ENCODE data around the gene MINDY4. TPM values are rescaled to one million over a fixed set of nuclear protein-coding genes. Genes with fewer than 3 reads are reported as not detected.

MINDY4 gene
- total and polyA plus RNA-seq, 8 donors, result 1.6 to 22.8 (median 6.4) TPM; not detected in 1

DNA sequence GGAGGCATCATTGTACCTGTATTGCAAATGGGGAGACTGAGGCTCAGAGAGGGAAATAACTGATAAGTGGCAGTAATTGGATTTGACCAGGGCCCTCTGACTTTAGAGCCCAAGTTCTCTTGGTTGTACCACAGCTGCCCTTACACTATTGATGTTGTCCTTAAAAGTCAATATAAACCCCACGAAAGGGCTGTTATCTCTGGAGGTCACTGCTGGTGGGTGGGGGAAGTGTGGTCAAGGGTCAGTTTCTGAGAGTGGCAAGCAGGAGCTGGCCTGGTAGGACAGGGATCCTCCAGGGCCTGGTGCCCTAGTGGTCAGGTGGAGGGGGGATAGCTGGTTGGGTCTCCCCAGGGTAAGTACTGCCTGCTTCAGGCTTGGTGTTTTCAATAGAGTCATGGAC, 96.3 kb downstream of the MINDY4 start:
- no peaks in the 10 kb centered on the region for H3K27me3 ChIP-seq
- intact Hi-C loops (cut with DNase I; ENCODE audit: low total_unique reads), result no loop called here
- WGBS, 5 donors, result 33 to 63% (median 35%) methylated on average over 1 of the region's 1 CpG
- H3K27ac ChIP-seq, result peak overlapping the region in 1 of 5 donors; percentile 9
- H3K9me3 ChIP-seq, result no peaks in the 10 kb centered on the region
- TF ChIP-seq EP300 (IDR thresholded peaks at IDR 0.05) (no peak), POLR2AphosphoS5 (IDR thresholded peaks at IDR 0.05) (no peak), POLR2A (IDR thresholded peaks at IDR 0.05) (no peak)
- TF ChIP-seq, protein P1, sequence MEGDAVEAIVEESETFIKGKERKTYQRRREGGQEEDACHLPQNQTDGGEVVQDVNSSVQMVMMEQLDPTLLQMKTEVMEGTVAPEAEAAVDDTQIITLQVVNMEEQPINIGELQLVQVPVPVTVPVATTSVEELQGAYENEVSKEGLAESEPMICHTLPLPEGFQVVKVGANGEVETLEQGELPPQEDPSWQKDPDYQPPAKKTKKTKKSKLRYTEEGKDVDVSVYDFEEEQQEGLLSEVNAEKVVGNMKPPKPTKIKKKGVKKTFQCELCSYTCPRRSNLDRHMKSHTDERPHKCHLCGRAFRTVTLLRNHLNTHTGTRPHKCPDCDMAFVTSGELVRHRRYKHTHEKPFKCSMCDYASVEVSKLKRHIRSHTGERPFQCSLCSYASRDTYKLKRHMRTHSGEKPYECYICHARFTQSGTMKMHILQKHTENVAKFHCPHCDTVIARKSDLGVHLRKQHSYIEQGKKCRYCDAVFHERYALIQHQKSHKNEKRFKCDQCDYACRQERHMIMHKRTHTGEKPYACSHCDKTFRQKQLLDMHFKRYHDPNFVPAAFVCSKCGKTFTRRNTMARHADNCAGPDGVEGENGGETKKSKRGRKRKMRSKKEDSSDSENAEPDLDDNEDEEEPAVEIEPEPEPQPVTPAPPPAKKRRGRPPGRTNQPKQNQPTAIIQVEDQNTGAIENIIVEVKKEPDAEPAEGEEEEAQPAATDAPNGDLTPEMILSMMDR (IDR thresholded peaks at IDR 0.05), result no peak
- peaks cover 3 to 9% (median 7%) of the 10 kb centered on the region in 4 donors for H3K36me3 ChIP-seq
- peaks cover 0 to 39% (median 19%) of the 10 kb centered on the region in 4 donors for H3K4me1 ChIP-seq
- DNase-seq, result no peak
- H3K4me3 ChIP-seq, result no peak overlapping the region

DNA sequence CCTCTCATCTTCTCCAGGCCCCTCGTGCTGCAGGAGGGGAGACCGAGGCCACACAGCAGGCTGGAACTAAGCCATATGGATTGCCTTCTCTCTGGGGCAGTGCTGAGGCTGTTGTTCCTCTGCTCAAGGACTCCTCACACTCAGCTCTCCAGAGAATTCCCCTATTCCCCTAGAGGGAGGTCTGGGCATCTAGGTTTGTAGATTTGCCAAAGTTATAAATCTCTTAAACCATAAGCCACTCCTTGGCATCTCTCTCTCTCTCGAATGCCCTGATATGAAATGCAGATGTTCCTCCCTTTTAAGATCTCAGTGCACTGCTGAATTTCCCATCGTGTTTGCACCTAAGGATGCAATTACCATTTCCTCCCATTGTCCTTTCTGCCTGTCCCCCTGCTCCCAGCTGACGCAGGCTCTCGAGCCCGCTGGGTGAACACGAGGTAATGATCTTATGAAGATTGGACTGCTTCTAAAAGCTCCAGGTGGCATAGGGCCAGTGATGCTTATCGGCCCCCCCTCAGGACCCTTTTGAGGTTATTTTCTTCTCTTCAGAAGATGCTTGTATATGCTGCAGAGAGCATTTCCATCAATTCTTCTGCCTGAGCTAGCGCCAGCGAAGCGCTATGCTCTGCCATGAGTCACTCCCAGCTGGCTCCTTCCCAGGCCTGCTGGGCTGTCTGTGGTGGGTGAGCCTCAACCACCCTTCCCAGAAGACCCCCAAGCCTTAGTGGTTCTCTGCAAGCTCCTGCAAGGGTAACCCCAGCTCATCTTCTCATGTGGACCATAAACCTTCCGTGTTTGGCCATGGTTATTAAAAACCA, 98.8 kb downstream of the MINDY4 start:
- intact Hi-C loops (cut with DNase I; ENCODE audit: low total_unique reads), result no loop called here
- Histone ChIP-seq H3K27me3 (no peaks in the 10 kb centered on the region), H3K27ac (peak overlapping the region in 1 of 5 donors; percentile 37), H3K4me1 (peaks cover 0 to 19% (median 5%) of the 10 kb centered on the region in 4 donors), H3K9me3 (peaks cover 0 to 7% (median 2%) of the 10 kb centered on the region in 4 donors), H3K4me3 (no peak overlapping the region), H3K36me3 (peaks cover 7 to 34% (median 26%) of the 10 kb centered on the region in 4 donors)
- TF ChIP-seq POLR2AphosphoS5 (IDR thresholded peaks at IDR 0.05), result no peak
- TF ChIP-seq EP300 (IDR thresholded peaks at IDR 0.05), result no peak
- TF ChIP-seq, protein P1 (IDR thresholded peaks at IDR 0.05), result no peak
- TF ChIP-seq POLR2A (IDR thresholded peaks at IDR 0.05), result no peak
- DNase-seq, result peak in 1 of 2 donors; percentile 54
- 69 to 84% (median 77%) methylated on average over 13 of the region's 13 CpGs for WGBS, 5 donors

DNA sequence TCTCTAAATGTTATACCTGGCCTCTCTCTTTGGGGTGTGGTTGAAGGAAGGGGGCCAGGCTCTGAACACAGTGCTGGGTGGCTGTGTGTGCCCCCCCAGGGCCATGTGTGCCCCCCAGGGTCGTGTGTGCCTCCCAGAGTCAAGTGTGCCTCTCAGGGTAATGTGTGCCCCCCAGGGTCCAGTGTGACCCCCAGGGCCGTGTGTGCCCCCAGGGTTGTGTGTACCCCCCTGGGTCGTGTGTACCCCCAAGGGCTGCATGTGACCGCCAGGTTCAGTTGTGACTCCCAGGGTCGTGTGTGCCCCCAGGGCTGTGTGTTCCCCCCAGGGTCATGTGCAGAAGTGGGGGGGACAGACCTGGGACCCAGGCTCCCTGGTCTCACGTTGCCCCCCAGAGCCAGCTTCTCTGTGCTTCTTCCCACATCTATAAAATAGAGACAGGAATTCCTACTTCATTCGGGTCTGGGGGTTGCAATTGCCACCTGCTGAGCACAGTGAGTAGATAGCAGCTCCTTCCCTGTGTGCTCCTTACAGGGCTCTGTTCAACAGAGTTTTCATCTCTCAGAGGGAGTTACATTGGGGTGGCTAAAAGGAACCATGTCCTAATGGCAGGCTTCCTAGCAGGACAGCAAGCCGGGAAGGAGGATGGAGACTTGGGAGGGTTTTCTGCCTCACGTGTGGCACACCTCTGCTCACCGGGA, 99.8 kb downstream of the MINDY4 start:
- Histone ChIP-seq H3K4me1 (peaks cover 0 to 19% (median 5%) of the 10 kb centered on the region in 4 donors), H3K4me3 (no peak overlapping the region), H3K27me3 (no peaks in the 10 kb centered on the region), H3K9me3 (peaks cover 0 to 7% (median 2%) of the 10 kb centered on the region in 4 donors), H3K36me3 (peaks cover 7 to 44% (median 32%) of the 10 kb centered on the region in 4 donors), H3K27ac (peak overlapping the region in 1 of 5 donors; percentile 37)
- 77 to 94% (median 78%) methylated on average over 3 to 10 of the region's 10 CpGs for WGBS, 5 donors
- TF ChIP-seq, protein P1 (IDR thresholded peaks at IDR 0.05), result no peak
- intact Hi-C loops (cut with DNase I; ENCODE audit: low total_unique reads), result no loop called here
- no peak for DNase-seq

DNA sequence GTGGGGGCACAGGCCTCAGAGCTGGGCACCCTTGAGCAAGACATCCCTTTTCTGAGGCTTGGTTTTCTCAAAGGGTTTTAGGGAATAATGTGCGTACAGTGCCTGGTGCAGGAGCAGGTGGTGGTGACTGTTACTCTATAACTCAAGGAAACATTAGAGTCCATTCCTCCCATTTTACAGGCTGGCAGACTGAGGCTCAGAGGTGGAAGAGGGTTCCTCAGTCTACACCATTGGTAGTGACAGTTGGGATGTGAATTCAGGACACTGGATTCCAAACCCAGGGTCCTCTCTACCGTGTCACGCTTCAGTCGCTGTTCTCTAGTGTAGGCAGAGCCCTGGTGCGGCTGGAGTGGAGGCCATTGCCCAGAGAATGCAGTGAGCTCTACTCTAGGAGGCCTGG, 100.4 kb downstream of the MINDY4 start:
- no peaks in the 10 kb centered on the region for H3K27me3 ChIP-seq
- peaks cover 7 to 50% (median 35%) of the 10 kb centered on the region in 4 donors for H3K36me3 ChIP-seq
- H3K4me1 ChIP-seq, result peaks cover 0 to 19% (median 5%) of the 10 kb centered on the region in 4 donors
- H3K27ac ChIP-seq, result peak overlapping the region in 1 of 5 donors; percentile 37
- H3K4me3 ChIP-seq, result no peak overlapping the region
- no peak for DNase-seq
- intact Hi-C loops (cut with DNase I; ENCODE audit: low total_unique reads), result no loop called here
- TF ChIP-seq POLR2AphosphoS5 (IDR thresholded peaks at IDR 0.05), result no peak
- TF ChIP-seq POLR2A (IDR thresholded peaks at IDR 0.05), result no peak
- TF ChIP-seq EP300 (IDR thresholded peaks at IDR 0.05), result no peak
- TF ChIP-seq, protein P1 (IDR thresholded peaks at IDR 0.05), result no peak
- 91 to 99% (median 97%) methylated on average over 4 to 5 of the region's 5 CpGs for whole genome bisulfite sequencing, 5 donors
- peaks cover 0 to 7% (median 2%) of the 10 kb centered on the region in 4 donors for H3K9me3 ChIP-seq
